CD8-positive, alpha-beta memory T cell (primary cell): ENCODE measurements around the gene PIK3C2A. TPM values are rescaled to one million over a fixed set of nuclear protein-coding genes. Genes with fewer than 3 reads are reported as not detected.
"Not testable (repeated sequence)": the region's sequence is repeated elsewhere in the genome, so short reads cannot be mapped to it uniquely, and the experiment has no call there.

Source experiments
- CTCF ChIA-PET: fragments of 350-600 bp; sonication (Branson Sonifier 250); formaldehyde crosslinking; loops from one replicate; lab custom pipeline; 2021; ENCODE audit warnings: antibody characterized with exemption; lab: Charles Lee
- POLR2A ChIA-PET: fragments of 350-600 bp; sonication (Branson Sonifier 250); formaldehyde crosslinking; loops from one replicate; lab custom pipeline; 2021; ENCODE audit warnings: antibody characterized with exemption; lab: Charles Lee
- DNase-seq, 5 donors: peaks; one replicate each; pipeline versions ENCODE4 v3.0.0 to v3.0.0-alpha.2; 2020 to 2022; ENCODE audit warnings: mixed read lengths in 1 of 5
- H3K27ac ChIP-seq: one replicate; pipeline ENCODE4 v1.7.0; 2013; ENCODE audit warnings: low read depth, mild to moderate bottlenecking, low read length, moderate library complexity
- H3K27me3 ChIP-seq: 2 replicates; pipeline ENCODE4 v1.7.0; 2013; ENCODE audit warnings: low read length, mild to moderate bottlenecking; ENCODE audit not compliant: insufficient read depth, poor library complexity, severe bottlenecking
- H3K36me3 ChIP-seq: 2 replicates; pipeline ENCODE4 v1.7.0; 2013; ENCODE audit warnings: mild to moderate bottlenecking, low read length, moderate library complexity; ENCODE audit not compliant: insufficient read depth
- H3K4me1 ChIP-seq: 2 replicates; pipeline ENCODE4 v1.7.0; 2013; ENCODE audit warnings: mild to moderate bottlenecking, low read length, moderate library complexity; ENCODE audit not compliant: insufficient read depth
- H3K4me3 ChIP-seq: 2 replicates; pipeline ENCODE4 v1.7.0; 2013; ENCODE audit warnings: mild to moderate bottlenecking, low read length
- H3K9me3 ChIP-seq: 2 replicates; pipeline ENCODE4 v1.7.0; 2013; ENCODE audit warnings: mild to moderate bottlenecking, low read length
- H3K27ac Mint-ChIP-seq, 8 donors: one replicate each; pipeline ENCODE4 v1.8.0; 2020 to 2021; ENCODE audit warnings: mixed read lengths in 8 of 8, mild to moderate bottlenecking in 6 of 8, inconsistent platforms in 3 of 8, moderate library complexity in 3 of 8
- H3K27me3 Mint-ChIP-seq, 2 donors: one replicate each; pipeline ENCODE4 v1.8.0; 2020 to 2021; ENCODE audit warnings: mixed read lengths in 2 of 2, mild to moderate bottlenecking in 1 of 2, moderate library complexity in 1 of 2
- H3K36me3 Mint-ChIP-seq, 3 donors: one replicate each; pipeline ENCODE4 v1.8.0; 2020 to 2021; ENCODE audit warnings: mixed read lengths in 3 of 3, inconsistent platforms in 1 of 3, mild to moderate bottlenecking in 1 of 3
- H3K4me1 Mint-ChIP-seq, 3 donors: one replicate each; pipeline ENCODE4 v1.8.0; 2020 to 2021; ENCODE audit warnings: mixed read lengths in 3 of 3, inconsistent platforms in 1 of 3, mild to moderate bottlenecking in 1 of 3
- H3K4me3 Mint-ChIP-seq, 7 donors: one replicate each; pipeline ENCODE4 v1.8.0; 2020 to 2021; ENCODE audit warnings: mixed read lengths in 7 of 7, mild to moderate bottlenecking in 6 of 7, moderate library complexity in 4 of 7, inconsistent platforms in 2 of 7
- H3K9me3 Mint-ChIP-seq, 5 donors: one replicate each; pipeline ENCODE4 v1.8.0; 2020 to 2022; ENCODE audit warnings: mixed read lengths in 5 of 5, mild to moderate bottlenecking in 3 of 5, moderate library complexity in 2 of 5, inconsistent platforms in 1 of 5
- polyA plus RNA-seq: library from polyadenylated mRNA; unstranded; fragments of 300-500 nt; fragmentation: Illumina TruSeq; gene quantifications from one replicate; pipeline ENCODE4 v1.2.3, GENCODE V29; 2021
- total RNA-seq, 2 experiments: library from RNA; stranded (reverse); gene quantifications; one replicate each; pipeline ENCODE4 v1.2.3, GENCODE V29; 2021

The PIK3C2A gene
- total and polyA plus RNA-seq, 3 experiments from 2014 or later, result 8.1 to 33.0 (median 30.4) TPM

DNA sequence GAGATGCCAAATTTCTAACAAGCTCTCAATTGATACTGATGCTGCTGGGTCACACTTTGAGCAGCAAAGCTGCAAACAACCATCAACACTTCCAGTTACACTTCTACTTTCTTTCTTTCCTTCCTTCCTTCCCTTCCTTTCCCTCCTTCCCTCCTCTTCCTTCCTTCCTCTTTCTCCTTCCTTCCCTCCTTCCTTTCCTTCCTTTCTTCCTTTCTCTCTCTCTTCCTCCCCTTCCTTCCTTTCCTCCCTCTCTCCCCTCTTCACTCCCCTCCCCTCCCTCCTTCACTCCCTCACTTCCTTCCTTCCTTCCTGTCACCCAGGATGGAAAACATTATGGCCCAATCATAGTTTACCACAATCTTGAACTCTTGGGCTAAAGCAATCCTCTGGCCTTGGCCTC, 33.0 kb upstream of the PIK3C2A start:
- no peaks in the 10 kb centered on the region for H3K36me3 Mint-ChIP-seq
- H3K27ac Mint-ChIP-seq, result peak overlapping the region in 2 of 8 donors; percentile 65 to 66
- no peaks in the 10 kb centered on the region for H3K4me1 ChIP-seq
- H3K27ac ChIP-seq, result no peak overlapping the region
- H3K27me3 Mint-ChIP-seq, result peaks cover 4 to 13% of the 10 kb centered on the region in 2 donors
- no peaks in the 10 kb centered on the region for H3K9me3 Mint-ChIP-seq
- no peak for DNase-seq
- no peak overlapping the region for H3K4me3 Mint-ChIP-seq
- CTCF ChIA-PET, result interaction anchor here (1.6 kb wide), 1 partner anchor 11 kb away, joined by 4 read pairs; no protein-coding TSS in a partner anchor
- H3K27me3 ChIP-seq, result no peaks in the 10 kb centered on the region
- no peak overlapping the region for H3K4me3 ChIP-seq
- POLR2A ChIA-PET, result no interaction called here
- H3K4me1 Mint-ChIP-seq, result peaks cover 4 to 8% (median 4%) of the 10 kb centered on the region in 3 donors
- H3K36me3 ChIP-seq, result no peaks in the 10 kb centered on the region
- no peaks in the 10 kb centered on the region for H3K9me3 ChIP-seq

DNA sequence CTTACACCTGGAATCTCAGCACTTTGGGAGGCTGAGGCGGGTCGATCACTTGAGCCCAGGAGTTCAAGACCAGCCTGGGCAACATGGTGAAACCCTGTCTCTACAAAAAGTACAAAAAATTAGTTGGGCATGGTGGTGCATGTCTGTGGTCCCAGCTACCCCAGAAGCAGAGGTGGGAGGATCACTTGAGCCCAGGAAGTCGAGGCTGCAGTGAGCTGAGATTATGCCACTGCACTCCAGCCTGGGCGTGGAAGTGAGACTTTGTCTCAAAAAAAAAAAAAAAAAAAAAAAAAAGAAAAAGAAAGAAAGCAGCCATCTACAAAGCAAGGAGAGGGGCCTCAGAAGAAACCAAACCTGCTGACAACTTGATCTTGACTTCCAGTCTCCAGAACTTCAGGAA, 32.1 kb upstream of the PIK3C2A start:
- ChIA-PET CTCF (interaction anchor here (1.6 kb wide), 1 partner anchor 10 kb away, joined by 4 read pairs; no protein-coding TSS in a partner anchor), POLR2A (interaction anchor here (0.6 kb wide), 1 partner anchor 17 kb away, joined by 5 read pairs; no protein-coding TSS in a partner anchor)
- Mint-ChIP-seq H3K27ac (peak overlapping the region in 2 of 8 donors; percentile 58 to 69), H3K27me3 (peaks cover 4 to 13% of the 10 kb centered on the region in 2 donors)
- not testable (repeated sequence) for H3K4me3 Mint-ChIP-seq, H3K4me3 ChIP-seq, H3K27me3 ChIP-seq, H3K9me3 Mint-ChIP-seq, H3K4me1 Mint-ChIP-seq, H3K9me3 ChIP-seq, DNase-seq, H3K27ac ChIP-seq, H3K36me3 Mint-ChIP-seq, H3K4me1 ChIP-seq, H3K36me3 ChIP-seq

DNA sequence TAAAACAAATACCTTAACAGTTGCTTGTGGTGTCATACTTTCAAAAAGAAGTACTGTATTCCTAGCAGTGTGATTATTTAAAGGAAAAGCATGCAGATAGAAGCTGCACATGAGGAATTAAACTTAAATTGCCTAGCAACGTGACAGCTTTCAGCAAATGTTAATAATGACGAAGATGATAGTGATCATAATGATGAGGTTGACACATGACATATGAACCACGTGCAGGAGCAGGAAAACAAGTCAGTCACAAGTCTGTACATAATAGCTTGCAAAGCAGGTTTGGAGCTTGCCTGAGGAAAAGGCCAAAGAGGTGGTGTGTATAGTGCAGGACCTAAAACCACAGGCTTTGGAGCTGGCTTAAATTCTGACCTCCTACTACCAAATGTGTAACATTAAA, 30.6 kb upstream of the PIK3C2A start:
- ChIA-PET POLR2A (no interaction called here), CTCF (interaction anchor here (1.4 kb wide), 1 partner anchor 8 kb away, joined by 5 read pairs; no protein-coding TSS in a partner anchor)
- H3K36me3 ChIP-seq, result no peaks in the 10 kb centered on the region
- Mint-ChIP-seq H3K27me3 (peaks cover 4 to 13% of the 10 kb centered on the region in 2 donors), H3K4me3 (no peak overlapping the region), H3K27ac (no peak overlapping the region), H3K9me3 (no peaks in the 10 kb centered on the region), H3K4me1 (peaks cover 0 to 3% (median 0%) of the 10 kb centered on the region in 3 donors), H3K36me3 (no peaks in the 10 kb centered on the region)
- H3K4me1 ChIP-seq, result no peaks in the 10 kb centered on the region
- H3K27me3 ChIP-seq, result no peaks in the 10 kb centered on the region
- H3K9me3 ChIP-seq, result no peaks in the 10 kb centered on the region
- no peak for DNase-seq
- H3K27ac ChIP-seq, result no peak overlapping the region
- H3K4me3 ChIP-seq, result no peak overlapping the region

DNA sequence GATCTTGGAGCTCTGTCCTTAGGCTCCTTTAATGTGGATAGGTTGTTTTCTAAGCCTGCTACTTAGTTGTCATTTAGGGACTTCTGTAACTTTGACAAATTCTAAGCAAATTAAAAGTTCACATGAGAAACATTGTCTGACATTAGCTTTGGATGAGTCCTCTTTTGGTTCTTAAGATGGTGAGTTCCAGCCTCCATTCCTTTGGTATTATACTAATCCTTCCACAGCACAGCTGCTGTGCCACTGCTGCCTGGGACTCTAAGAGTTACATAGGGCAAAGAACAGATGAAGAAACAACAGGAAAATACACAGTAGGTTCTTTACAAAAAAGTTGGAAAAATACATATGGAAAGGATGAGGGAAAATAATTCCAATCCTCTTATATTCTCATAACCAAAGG, 25.3 kb upstream of the PIK3C2A start:
- DNase-seq, result no peak
- Histone ChIP-seq H3K4me3 (no peak overlapping the region), H3K36me3 (no peaks in the 10 kb centered on the region), H3K27ac (no peak overlapping the region), H3K27me3 (no peaks in the 10 kb centered on the region), H3K4me1 (peaks cover 16% of the 10 kb centered on the region), H3K9me3 (no peaks in the 10 kb centered on the region)
- Mint-ChIP-seq H3K4me1 (peaks cover 11 to 18% (median 16%) of the 10 kb centered on the region in 3 donors), H3K36me3 (peaks cover 0 to 3% (median 0%) of the 10 kb centered on the region in 3 donors), H3K9me3 (no peaks in the 10 kb centered on the region), H3K27me3 (peaks cover under 1 to 3% of the 10 kb centered on the region in 2 donors), H3K27ac (no peak overlapping the region), H3K4me3 (no peak overlapping the region)
- ChIA-PET POLR2A (no interaction called here), CTCF (interaction anchor here (1.0 kb wide), 1 partner anchor 122 kb away, joined by 3 read pairs; no protein-coding TSS in a partner anchor)

DNA sequence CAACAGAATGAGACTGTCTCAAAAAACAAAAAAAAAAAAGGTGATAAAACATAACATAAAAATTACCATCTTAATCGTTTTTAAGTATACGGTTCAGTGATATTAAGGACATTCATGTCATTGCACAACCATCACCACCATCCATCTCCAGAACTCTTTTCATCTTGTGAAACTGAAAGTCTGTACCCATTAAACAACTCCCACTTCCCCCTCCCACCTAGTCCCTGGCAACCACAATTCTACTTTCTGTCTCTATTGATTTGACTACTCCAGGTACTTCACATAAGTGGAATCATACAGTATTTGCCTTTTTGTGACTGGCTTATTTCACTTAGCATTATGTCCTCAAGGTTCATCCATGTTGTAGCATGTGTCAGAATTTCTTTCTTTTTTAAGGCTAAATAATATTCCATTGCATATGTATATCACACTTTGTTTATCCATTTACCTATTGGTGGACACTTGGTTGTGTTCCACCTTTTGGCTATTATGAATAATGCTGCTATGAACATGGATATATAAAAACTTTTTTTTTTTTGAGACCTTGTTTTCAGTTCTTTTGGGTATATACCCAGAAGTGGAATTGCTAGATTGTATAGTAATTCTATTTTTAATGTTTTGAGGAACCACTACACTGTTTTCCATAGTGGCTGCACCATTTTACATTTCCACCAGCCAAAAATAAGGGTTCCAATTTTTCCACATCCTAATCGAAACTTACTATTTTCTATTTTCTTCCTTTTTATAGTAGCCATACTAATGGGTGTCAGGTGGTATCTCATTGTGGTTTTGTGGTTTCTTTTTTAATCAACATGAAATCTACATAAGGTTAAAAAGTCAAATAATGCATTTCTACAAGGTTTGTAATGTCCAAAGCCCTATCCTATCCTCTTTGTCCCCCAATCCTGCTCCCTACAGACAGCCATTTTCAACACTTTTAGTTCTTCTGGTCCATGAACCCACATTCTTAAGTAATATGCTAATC, 23.4 kb upstream of the PIK3C2A start:
- H3K27me3 Mint-ChIP-seq, result peaks cover 0 to 3% of the 10 kb centered on the region in 2 donors
- H3K4me1 ChIP-seq, result peaks cover 16% of the 10 kb centered on the region
- ChIA-PET POLR2A (no interaction called here), CTCF (interaction anchor here (0.7 to 2.4 kb wide), 19 partner anchors 8 to 292 kb away, joined by 3 to 35 read pairs (median 4); no protein-coding TSS in a partner anchor)
- peak overlapping the region in 5 of 7 donors; percentile 18 to 57 (median 35) for H3K4me3 Mint-ChIP-seq
- H3K4me3 ChIP-seq, result no peak overlapping the region
- H3K9me3 ChIP-seq, result no peaks in the 10 kb centered on the region
- peak overlapping the region in 3 of 8 donors; percentile 15 to 43 (median 37) for H3K27ac Mint-ChIP-seq
- no peaks in the 10 kb centered on the region for H3K27me3 ChIP-seq
- peaks cover 11 to 18% (median 16%) of the 10 kb centered on the region in 3 donors for H3K4me1 Mint-ChIP-seq
- peaks cover 0 to 3% (median 0%) of the 10 kb centered on the region in 3 donors for H3K36me3 Mint-ChIP-seq
- H3K36me3 ChIP-seq, result no peaks in the 10 kb centered on the region
- no peaks in the 10 kb centered on the region for H3K9me3 Mint-ChIP-seq
- DNase-seq, result peak in 2 of 5 donors; percentile 30 to 41
- H3K27ac ChIP-seq, result no peak overlapping the region

DNA sequence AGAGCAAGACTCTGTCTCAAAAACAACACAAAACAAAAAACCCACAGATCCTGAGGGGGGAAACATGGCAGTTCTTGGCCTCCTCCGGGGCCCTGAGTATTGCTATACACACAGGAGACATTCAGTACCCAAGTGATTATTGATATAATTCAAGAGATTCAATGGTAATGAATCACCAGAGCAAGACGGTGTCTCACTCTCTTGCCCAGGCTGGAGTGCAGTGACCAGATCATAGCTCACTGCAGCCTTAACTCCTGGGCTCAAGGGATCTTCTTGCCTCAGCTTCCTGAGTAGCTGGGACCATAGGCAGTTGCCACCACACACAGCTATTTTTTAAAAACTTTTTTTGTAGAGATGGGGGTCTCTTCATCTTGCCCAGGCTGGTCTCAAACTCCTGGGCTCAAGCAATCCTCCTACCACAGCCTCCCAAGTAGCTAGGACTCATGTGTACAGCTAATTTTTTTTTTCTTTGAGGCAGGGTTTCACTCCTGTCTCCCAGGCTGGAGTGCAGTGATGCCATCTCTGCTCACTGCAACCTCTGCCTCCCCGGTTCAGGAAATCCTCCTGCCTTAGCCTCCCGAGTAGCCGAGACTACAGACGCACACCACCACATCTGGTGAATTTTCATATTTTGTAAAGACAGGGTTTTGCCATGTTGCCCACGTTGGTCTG, 21.8 kb upstream of the PIK3C2A start:
- peak overlapping the region in 2 of 7 donors; percentile 73 to 79 for H3K4me3 Mint-ChIP-seq
- no peaks in the 10 kb centered on the region for H3K27me3 ChIP-seq
- no peaks in the 10 kb centered on the region for H3K9me3 ChIP-seq
- ChIA-PET POLR2A (interaction anchor here (0.6 to 1.0 kb wide), 2 partner anchors 124 to 714 kb away, joined by 3 to 5 read pairs; no protein-coding TSS in a partner anchor), CTCF (interaction anchor here (0.6 to 2.4 kb wide), 32 partner anchors 8 to 369 kb away, joined by 3 to 35 read pairs (median 4); partner anchors contain the start of genes NUCB2 and PIK3C2A)
- no peaks in the 10 kb centered on the region for H3K9me3 Mint-ChIP-seq
- peaks cover 0 to 3% (median 0%) of the 10 kb centered on the region in 3 donors for H3K36me3 Mint-ChIP-seq
- peaks cover 16% of the 10 kb centered on the region for H3K4me1 ChIP-seq
- H3K36me3 ChIP-seq, result no peaks in the 10 kb centered on the region
- H3K27ac ChIP-seq, result no peak overlapping the region
- H3K4me1 Mint-ChIP-seq, result peaks cover 11 to 18% (median 16%) of the 10 kb centered on the region in 3 donors
- H3K27me3 Mint-ChIP-seq, result peaks cover 0 to 3% of the 10 kb centered on the region in 2 donors
- H3K4me3 ChIP-seq, result no peak overlapping the region
- peak overlapping the region in 2 of 8 donors; percentile 43 to 69 for H3K27ac Mint-ChIP-seq
- no peak for DNase-seq

DNA sequence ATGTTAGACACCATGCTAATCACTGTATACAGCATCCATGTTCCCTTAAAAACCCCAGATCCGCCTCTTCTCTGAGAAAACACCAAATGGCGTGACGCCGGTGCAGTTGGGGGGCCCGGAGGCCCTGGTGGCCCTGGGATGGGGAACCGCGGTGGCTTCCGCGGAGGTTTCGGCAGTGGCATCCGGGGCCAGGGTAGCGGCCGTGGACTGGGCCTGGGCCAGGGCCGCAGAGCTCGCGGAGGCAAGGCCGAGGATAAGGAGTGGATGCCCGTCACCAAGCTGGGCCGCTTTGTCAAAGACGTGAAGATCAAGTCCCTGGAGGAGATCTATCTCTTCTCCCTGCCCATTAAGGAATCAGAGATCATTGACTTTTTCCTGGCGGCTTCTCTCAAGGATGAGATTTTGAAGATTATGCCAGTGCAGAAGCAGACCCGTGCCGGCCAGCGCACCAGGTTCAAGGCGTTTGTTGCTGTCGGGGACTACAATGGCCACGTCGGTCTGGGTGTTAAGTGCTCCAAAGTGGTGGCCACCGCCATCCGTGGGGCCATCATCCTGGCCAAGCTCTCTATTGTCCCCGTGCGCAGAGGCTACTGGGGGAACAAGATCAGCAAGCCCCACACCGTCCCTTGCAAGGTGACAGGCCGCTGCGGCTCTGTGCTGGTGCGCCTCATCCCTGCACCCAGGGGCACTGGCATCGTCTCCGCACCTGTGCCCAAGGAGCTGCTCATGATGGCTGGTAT, 20.6 kb upstream of the PIK3C2A start:
- H3K9me3 Mint-ChIP-seq, POLR2A ChIA-PET, H3K27me3 Mint-ChIP-seq, H3K4me3 Mint-ChIP-seq, H3K9me3 ChIP-seq, DNase-seq, H3K4me3 ChIP-seq, H3K36me3 ChIP-seq, H3K36me3 Mint-ChIP-seq, H3K27ac ChIP-seq, H3K27me3 ChIP-seq, H3K27ac Mint-ChIP-seq: not testable (repeated sequence)
- peaks cover 11 to 18% (median 16%) of the 10 kb centered on the region in 3 donors for H3K4me1 Mint-ChIP-seq
- CTCF ChIA-PET, result interaction anchor here (1.3 to 2.4 kb wide), 2 partner anchors 11 to 125 kb away, joined by 3 to 5 read pairs; no protein-coding TSS in a partner anchor
- H3K4me1 ChIP-seq, result peaks cover 16% of the 10 kb centered on the region
